GM23338 (cell line): ENCODE measurements around the gene USP1. TPM values are rescaled to one million over a fixed set of nuclear protein-coding genes. Genes with fewer than 3 reads are reported as not detected.

Source experiments
- ATAC-seq: fragments of 200-7000 bp; cut with Tn5 transposase; 3 replicates; pipeline ENCODE4 v1.9.1; 2020
- DNase-seq: peaks from one replicate; pipeline ENCODE4 v3.0.0-alpha.2; 2015; ENCODE audit warnings: low spot score
- H2AFZ ChIP-seq: fragments of 200-600 bp; sonication (generic); 2 replicates; pipeline ENCODE4 v1.8.0; 2016; ENCODE audit warnings: antibody characterized with exemption, mild to moderate bottlenecking, moderate library complexity
- H3F3A ChIP-seq: fragments of 200-600 bp; sonication (generic); replicated peaks from 2 replicates; pipeline ENCODE4 v1.8.0; 2017; ENCODE audit warnings: antibody characterized with exemption, mixed run types, low read depth
- H3K27ac ChIP-seq: fragments of 200-600 bp; sonication (generic); 2 replicates; pipeline ENCODE4 v1.6.1; 2016; ENCODE audit warnings: low read depth
- H3K27me3 ChIP-seq: fragments of 200-600 bp; sonication (generic); 2 replicates; pipeline ENCODE4 v1.8.0; 2016; ENCODE audit warnings: mild to moderate bottlenecking, mixed run types, moderate library complexity; ENCODE audit not compliant: insufficient read depth
- H3K36me3 ChIP-seq: fragments of 200-600 bp; sonication (generic); 2 replicates; pipeline ENCODE4 v1.8.0; 2016; ENCODE audit warnings: mild to moderate bottlenecking; ENCODE audit not compliant: insufficient read depth
- H3K4me1 ChIP-seq: fragments of 200-600 bp; sonication (generic); 2 replicates; pipeline ENCODE4 v1.8.0; 2016; ENCODE audit warnings: mild to moderate bottlenecking, moderate library complexity; ENCODE audit not compliant: insufficient read depth
- H3K4me2 ChIP-seq: fragments of 200-600 bp; sonication (generic); 2 replicates; pipeline ENCODE4 v1.7.1; 2017; ENCODE audit warnings: mixed run types
- H3K4me3 ChIP-seq: fragments of 200-600 bp; sonication (generic); 2 replicates; pipeline ENCODE4 v1.6.1; 2016; ENCODE audit warnings: mixed run types
- H3K79me2 ChIP-seq: fragments of 200-600 bp; sonication (generic); replicated peaks from 2 replicates; pipeline ENCODE4 v1.8.0; 2017; ENCODE audit warnings: mild to moderate bottlenecking; ENCODE audit not compliant: insufficient read depth
- H3K9me2 ChIP-seq: fragments of 200-600 bp; sonication (generic); 2 replicates; pipeline ENCODE4 v1.8.0; 2017; ENCODE audit not compliant: insufficient read depth
- H4K20me1 ChIP-seq: fragments of 200-600 bp; sonication (generic); replicated peaks from 2 replicates; pipeline ENCODE4 v1.8.0; 2017; ENCODE audit warnings: mild to moderate bottlenecking; ENCODE audit not compliant: insufficient read depth
- H3K27ac Mint-ChIP-seq: 2 replicates; pipeline ENCODE4 v1.8.0; 2020; ENCODE audit warnings: inconsistent platforms, mild to moderate bottlenecking, moderate library complexity, mixed read lengths
- H3K27me3 Mint-ChIP-seq: 3 replicates; pipeline ENCODE4 v1.8.0; 2022; ENCODE audit warnings: low read depth, mild to moderate bottlenecking, moderate library complexity, mixed read lengths, inconsistent platforms; ENCODE audit not compliant: insufficient read depth, poor library complexity
- H3K36me3 Mint-ChIP-seq: 3 replicates; pipeline ENCODE4 v1.8.0; 2021; ENCODE audit warnings: low read depth, mild to moderate bottlenecking, inconsistent platforms, moderate library complexity, mixed read lengths
- H3K4me1 Mint-ChIP-seq: 3 replicates; pipeline ENCODE4 v1.8.0; 2020; ENCODE audit warnings: mild to moderate bottlenecking, inconsistent platforms, mixed read lengths
- H3K4me3 Mint-ChIP-seq: 3 replicates; pipeline ENCODE4 v1.8.0; 2021; ENCODE audit warnings: moderate library complexity, mild to moderate bottlenecking, inconsistent platforms, mixed read lengths
- H3K9me3 Mint-ChIP-seq: 3 replicates; pipeline ENCODE4 v1.8.0; 2020; ENCODE audit warnings: moderate library complexity, mild to moderate bottlenecking, inconsistent platforms, mixed read lengths
- CREB1 ChIP-seq: fragments of 250-450 bp; sonication (Bioruptor Pico); IDR thresholded peaks from 2 replicates; pipeline ENCODE4 v1.5.0; 2020; ENCODE audit warnings: low read depth, mild to moderate bottlenecking, moderate library complexity
- CTCF ChIP-seq, 2 experiments: fragments of 200-600 bp in 1 of 2; sonication (generic) in 1 of 2; conservative IDR thresholded peaks; 2 replicates each; pipeline versions ENCODE4 v1.5.1 to v1.6.1; 2016 to 2017; ENCODE audit warnings: antibody characterized with exemption in 2 of 2, low read depth in 2 of 2, mild to moderate bottlenecking in 2 of 2, moderate library complexity in 1 of 2
- ETS1 ChIP-seq: IDR thresholded peaks from 2 replicates; pipeline ENCODE4 v1.6.1; 2016; ENCODE audit warnings: antibody characterized with exemption
- EZH2 ChIP-seq: fragments of 200-600 bp; sonication (generic); IDR thresholded peaks from one replicate; pipeline ENCODE4 v1.8.0; 2017; ENCODE audit warnings: antibody characterized with exemption, mild to moderate bottlenecking, low read depth; ENCODE audit not compliant: unreplicated experiment
- EZH2phosphoT487 ChIP-seq: fragments of 200-600 bp; sonication (generic); IDR thresholded peaks from one replicate; pipeline ENCODE4 v1.8.1; 2018; ENCODE audit warnings: antibody characterized with exemption; ENCODE audit not compliant: unreplicated experiment
- JUNB ChIP-seq: IDR thresholded peaks from one replicate; pipeline ENCODE4 v1.6.1; 2016; ENCODE audit warnings: antibody characterized with exemption; ENCODE audit not compliant: unreplicated experiment
- NANOG ChIP-seq: IDR thresholded peaks from 2 replicates; pipeline ENCODE4 v1.6.1; 2016; ENCODE audit warnings: antibody characterized with exemption, borderline replicate concordance
- POLR2AphosphoS5 ChIP-seq: IDR thresholded peaks from 2 replicates; pipeline ENCODE4 v1.6.1; 2016; ENCODE audit warnings: antibody characterized with exemption, low read depth
- REST ChIP-seq: IDR thresholded peaks from one replicate; pipeline ENCODE4 v1.6.1; 2018; ENCODE audit warnings: antibody characterized with exemption; ENCODE audit not compliant: unreplicated experiment
- STAT1 ChIP-seq: IDR thresholded peaks from one replicate; pipeline ENCODE4 v1.6.1; 2016; ENCODE audit warnings: antibody characterized with exemption; ENCODE audit not compliant: unreplicated experiment
- ZNF114 ChIP-seq: fragments of 250-450 bp; sonication (Bioruptor Pico); IDR thresholded peaks from 2 replicates; pipeline ENCODE4 v1.5.0; 2020; ENCODE audit warnings: mild to moderate bottlenecking, moderate library complexity
- ZNF331 ChIP-seq: fragments of 250-450 bp; sonication (Bioruptor Pico); IDR thresholded peaks from 2 replicates; pipeline ENCODE4 v1.5.0; 2020; ENCODE audit warnings: low read depth, mild to moderate bottlenecking, moderate library complexity
- polyA plus RNA-seq: library from polyadenylated mRNA; unstranded; fragments of >200 nt; fragmentation: Nextera tagmentation; extraction: Ambion mirVana; gene quantifications from 2 replicates; pipeline ENCODE4 v1.2.1, GENCODE V29; 2016
- total RNA-seq: library from RNA; depleted of rRNA; stranded (reverse); fragments of >200 nt; shearing (Covaris generic); gene quantifications from 2 replicates; pipeline ENCODE4 v1.2.3, GENCODE V29; 2014

USP1 gene
- total and polyA plus RNA-seq, 2 experiments from 2014 or later = 45.6 to 74.6 TPM

DNA sequence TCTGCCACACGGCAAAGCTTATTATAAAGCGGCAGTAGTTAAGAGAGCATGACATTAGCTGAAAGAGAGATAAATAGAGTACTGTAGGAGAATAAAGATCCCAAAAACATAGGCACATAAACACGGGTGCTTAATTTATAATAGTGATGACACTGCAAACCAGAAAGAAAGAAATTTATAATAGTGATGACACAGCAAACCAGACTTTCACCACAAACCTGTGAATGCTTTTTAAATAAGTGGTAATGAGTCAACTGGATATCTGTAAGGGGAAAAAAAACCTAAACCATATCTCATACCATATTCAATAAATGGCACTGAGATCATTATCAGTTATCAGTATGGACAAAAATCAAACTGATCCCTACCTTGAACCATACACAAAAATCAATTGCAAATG lies 25.5 kb downstream of the USP1 start (continued):
- no peak for TF ChIP-seq CTCF (conservative IDR thresholded peaks at IDR 0.05; ENCODE audit: low read depth in 2 of 2)
- TF ChIP-seq REST = no peak
- TF ChIP-seq EZH2phosphoT487 = no peak
- no peak for TF ChIP-seq NANOG
- TF ChIP-seq STAT1 = no peak
- no peak for TF ChIP-seq ZNF114 (CRISPR knock-in tag)
- TF ChIP-seq JUNB = no peak
- TF ChIP-seq CREB1 = no peak
- TF ChIP-seq ZNF331 (CRISPR knock-in tag) = no peak

DNA sequence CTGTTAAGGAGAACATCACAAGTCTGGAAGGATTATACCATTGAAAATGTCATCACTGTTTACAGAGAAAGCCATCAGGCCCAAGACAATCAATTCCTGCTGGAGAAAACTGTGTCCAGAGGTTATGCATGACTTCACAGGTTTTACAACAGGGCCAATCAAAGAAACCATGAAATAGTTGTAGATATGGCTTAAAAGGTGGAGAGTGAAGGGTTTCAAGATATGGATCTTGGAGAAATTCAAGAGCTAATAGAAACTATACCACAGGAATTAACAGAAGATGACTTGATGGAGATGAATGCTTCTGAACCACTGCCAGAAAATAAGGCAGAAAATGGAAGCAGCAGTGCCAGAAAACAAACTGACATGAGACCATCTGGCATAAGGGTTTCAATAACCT lies 30.2 kb downstream of the USP1 start:
- Histone ChIP-seq H3K36me3 (no peaks in the 10 kb centered on the region), H3K79me2 (no peaks in the 10 kb centered on the region), H3K9me2 (no peaks in the 10 kb centered on the region), H3K4me2 (no peak overlapping the region), H4K20me1 (no peaks in the 10 kb centered on the region), H3F3A (no peaks in the 10 kb centered on the region), H3K27ac (no peak overlapping the region), H3K27me3 (no peaks in the 10 kb centered on the region), H3K4me1 (no peaks in the 10 kb centered on the region), H2AFZ (no peak overlapping the region), H3K4me3 (no peak overlapping the region)
- Mint-ChIP-seq H3K9me3 (peaks cover 10% of the 10 kb centered on the region; the same call in 2 of the 3 replicates), H3K4me3 (no peak overlapping the region), H3K27ac (no peak overlapping the region), H3K36me3 (peaks cover 37% of the 10 kb centered on the region), H3K27me3 (no peaks in the 10 kb centered on the region), H3K4me1 (no peaks in the 10 kb centered on the region)
- DNase-seq (no peak), ATAC-seq (no peak)
- no peak for TF ChIP-seq REST
- TF ChIP-seq CREB1 = no peak
- no peak for TF ChIP-seq POLR2AphosphoS5
- no peak for TF ChIP-seq NANOG
- TF ChIP-seq EZH2 = no peak
- TF ChIP-seq ETS1 = no peak
